ENCODE measurements around the gene MAP3K4. TPM values are rescaled to one million over a fixed set of nuclear protein-coding genes. Genes with fewer than 3 reads are reported as not detected.

Gene MAP3K4
- total and polyA plus RNA-seq, 9 donors, result 15.6 to 52.3 (median 38.6) TPM

DNA sequence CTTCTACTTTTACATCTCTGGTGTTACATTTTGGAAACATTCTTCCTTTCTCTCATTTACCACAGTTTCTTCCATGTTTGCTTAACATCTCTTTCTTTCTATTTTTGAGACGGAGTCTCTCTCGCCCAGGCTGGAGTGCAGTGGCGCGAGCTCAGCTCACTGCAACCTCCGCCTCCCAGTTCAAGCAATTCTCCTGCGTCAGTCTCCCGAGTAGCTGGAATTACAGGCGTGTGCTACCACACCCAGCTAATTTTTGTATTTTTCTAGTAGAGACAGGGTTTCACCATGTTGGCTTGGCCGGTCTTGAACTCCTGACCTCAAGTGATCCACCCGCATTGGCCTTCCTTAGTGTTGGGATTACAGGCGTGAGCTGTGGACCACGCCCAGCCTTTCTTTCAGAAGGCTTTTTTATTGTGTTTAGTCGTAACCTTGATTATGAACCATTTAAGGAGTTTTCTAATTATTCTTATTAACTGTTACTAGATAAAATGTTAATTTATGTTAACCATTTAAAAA, 27.8 kb downstream of the MAP3K4 start:
- no peak for DNase-seq
- Histone ChIP-seq H3K9me3 (no peaks in the 10 kb centered on the region), H3K4me1 (ENCODE audit: insufficient read depth) (peaks cover 2% of the 10 kb centered on the region), H3K36me3 (no peaks in the 10 kb centered on the region), H3K4me3 (no peak overlapping the region), H3K27ac (no peak overlapping the region), H3K27me3 (no peaks in the 10 kb centered on the region)
- WGBS, 3 donors, result 96 to 98% (median 97%) methylated on average over 13 of the region's 13 CpGs
- TF ChIP-seq EP300 (IDR thresholded peaks at IDR 0.05) (no peak), POLR2A (IDR thresholded peaks at IDR 0.05) (no peak)
- TF ChIP-seq, protein P1, sequence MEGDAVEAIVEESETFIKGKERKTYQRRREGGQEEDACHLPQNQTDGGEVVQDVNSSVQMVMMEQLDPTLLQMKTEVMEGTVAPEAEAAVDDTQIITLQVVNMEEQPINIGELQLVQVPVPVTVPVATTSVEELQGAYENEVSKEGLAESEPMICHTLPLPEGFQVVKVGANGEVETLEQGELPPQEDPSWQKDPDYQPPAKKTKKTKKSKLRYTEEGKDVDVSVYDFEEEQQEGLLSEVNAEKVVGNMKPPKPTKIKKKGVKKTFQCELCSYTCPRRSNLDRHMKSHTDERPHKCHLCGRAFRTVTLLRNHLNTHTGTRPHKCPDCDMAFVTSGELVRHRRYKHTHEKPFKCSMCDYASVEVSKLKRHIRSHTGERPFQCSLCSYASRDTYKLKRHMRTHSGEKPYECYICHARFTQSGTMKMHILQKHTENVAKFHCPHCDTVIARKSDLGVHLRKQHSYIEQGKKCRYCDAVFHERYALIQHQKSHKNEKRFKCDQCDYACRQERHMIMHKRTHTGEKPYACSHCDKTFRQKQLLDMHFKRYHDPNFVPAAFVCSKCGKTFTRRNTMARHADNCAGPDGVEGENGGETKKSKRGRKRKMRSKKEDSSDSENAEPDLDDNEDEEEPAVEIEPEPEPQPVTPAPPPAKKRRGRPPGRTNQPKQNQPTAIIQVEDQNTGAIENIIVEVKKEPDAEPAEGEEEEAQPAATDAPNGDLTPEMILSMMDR (IDR thresholded peaks at IDR 0.05), result no peak
- intact Hi-C loops (cut with DNase I), result no loop called here

DNA sequence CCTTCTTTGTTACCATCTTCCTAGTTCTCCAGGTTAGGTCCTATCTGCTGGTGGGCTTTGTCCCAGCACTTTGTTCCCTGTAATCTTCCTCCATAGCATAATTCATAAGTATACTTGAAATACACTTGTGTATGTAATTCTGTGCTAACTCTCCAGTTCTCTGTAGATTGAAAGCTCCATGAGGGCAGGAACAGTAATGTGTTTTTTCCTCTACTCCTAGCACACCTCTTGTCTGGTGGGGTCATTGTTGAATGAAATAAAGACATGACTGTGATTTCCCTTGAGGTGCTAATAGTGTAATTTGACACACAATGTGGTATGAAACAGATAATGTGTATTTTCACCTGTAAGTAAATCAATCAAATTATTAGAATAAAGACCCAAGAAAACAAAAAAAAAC, 30.0 kb downstream of the MAP3K4 start:
- TF ChIP-seq POLR2A (IDR thresholded peaks at IDR 0.05) (no peak), EP300 (IDR thresholded peaks at IDR 0.05) (no peak)
- TF ChIP-seq, protein P1 (IDR thresholded peaks at IDR 0.05), result no peak
- no peak overlapping the region for H3K4me3 ChIP-seq
- DNase-seq, result no peak
- no peaks in the 10 kb centered on the region for H3K9me3 ChIP-seq
- no peaks in the 10 kb centered on the region for H3K36me3 ChIP-seq
- H3K27me3 ChIP-seq, result no peaks in the 10 kb centered on the region
- H3K27ac ChIP-seq, result no peak overlapping the region
- intact Hi-C loops (cut with DNase I), result no loop called here
- peaks cover 2% of the 10 kb centered on the region for H3K4me1 ChIP-seq (ENCODE audit: insufficient read depth)

DNA sequence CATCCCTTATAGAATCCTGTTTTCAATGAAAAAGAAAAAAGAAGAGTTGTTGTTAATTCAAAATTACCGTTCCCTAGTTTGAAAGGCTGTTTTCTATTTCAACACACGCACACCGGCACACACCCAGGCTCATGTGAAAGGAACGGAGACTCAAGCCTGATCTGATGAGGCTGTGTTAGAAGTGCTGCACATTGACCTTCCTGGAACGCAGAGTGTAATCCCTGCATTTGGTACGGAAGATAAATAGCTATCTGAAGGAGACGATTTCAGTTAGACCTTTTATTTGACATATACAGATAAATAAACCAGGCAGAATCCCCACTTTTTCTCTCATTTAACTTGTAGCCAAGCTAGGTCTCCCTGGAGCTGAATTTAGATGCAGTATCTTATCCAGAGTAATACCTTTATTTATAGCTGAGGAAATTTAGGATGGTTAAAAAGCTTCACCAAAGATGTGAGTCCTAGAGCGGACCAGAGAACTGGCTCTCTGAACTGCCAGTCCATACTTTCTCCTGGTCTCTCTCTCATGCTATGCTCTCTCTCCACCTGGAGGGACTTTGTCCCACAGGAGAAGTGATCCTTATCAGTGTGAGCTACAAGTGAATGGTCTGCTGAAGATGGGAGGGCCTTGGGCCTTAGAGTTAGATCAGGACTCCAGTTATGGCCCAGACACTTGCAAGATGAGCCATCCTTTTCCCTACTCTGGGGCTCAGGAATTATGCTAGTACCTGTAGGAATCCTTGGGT, 30.6 kb downstream of the MAP3K4 start:
- intact Hi-C loops (cut with DNase I), result no loop called here
- TF ChIP-seq POLR2A (IDR thresholded peaks at IDR 0.05), result no peak
- TF ChIP-seq, protein P1 (IDR thresholded peaks at IDR 0.05), result no peak
- no peak for TF ChIP-seq EP300 (IDR thresholded peaks at IDR 0.05)
- no peak overlapping the region for H3K27ac ChIP-seq
- WGBS, 3 donors, result 84 to 94% (median 92%) methylated on average over 8 of the region's 8 CpGs
- no peaks in the 10 kb centered on the region for H3K9me3 ChIP-seq
- no peaks in the 10 kb centered on the region for H3K36me3 ChIP-seq
- no peak for DNase-seq
- peaks cover 2% of the 10 kb centered on the region for H3K4me1 ChIP-seq (ENCODE audit: insufficient read depth)
- H3K27me3 ChIP-seq, result no peaks in the 10 kb centered on the region
- no peak overlapping the region for H3K4me3 ChIP-seq

GRCh38 chr6:161023316-161023715, 31.7 kb downstream of the MAP3K4 start:
- TF ChIP-seq EP300 (IDR thresholded peaks at IDR 0.05) (no peak), POLR2A (IDR thresholded peaks at IDR 0.05) (no peak)
- TF ChIP-seq, protein P1 (IDR thresholded peaks at IDR 0.05), result no peak
- Histone ChIP-seq H3K9me3 (no peaks in the 10 kb centered on the region), H3K4me1 (ENCODE audit: insufficient read depth) (no peaks in the 10 kb centered on the region), H3K27ac (no peak overlapping the region), H3K27me3 (no peaks in the 10 kb centered on the region), H3K4me3 (no peak overlapping the region), H3K36me3 (no peaks in the 10 kb centered on the region)
- DNase-seq, result no peak
- intact Hi-C loops (cut with DNase I), result no loop called here
- 42 to 64% (median 55%) methylated on average over 2 of the region's 2 CpGs for WGBS, 3 donors

Measured in ovary (tissue), 9 donors.